CD4-positive, CD25-positive, alpha-beta regulatory T cell (primary cell): ENCODE measurements around the gene ERGIC1. TPM values are rescaled to one million over a fixed set of nuclear protein-coding genes. Genes with fewer than 3 reads are reported as not detected.

Experiments
- ATAC-seq, 2 donors: fragments of 150-1000 bp; cut with Tn5 transposase; one replicate each; pipeline ENCODE4 v1.10.0; 2021; ENCODE audit warnings: low read depth in 2 of 2, moderate number of reproducible peaks in 2 of 2, moderate library complexity in 1 of 2
- DNase-seq, 3 donors: peaks; one replicate each; pipeline versions ENCODE4 v3.0.0 to v3.0.0-alpha.2; 2012 to 2022; ENCODE audit warnings: mixed read lengths in 1 of 3
- H3K27ac ChIP-seq: one replicate; pipeline ENCODE4 v1.7.0; 2013; ENCODE audit warnings: mild to moderate bottlenecking, low read length; ENCODE audit not compliant: insufficient read depth, poor library complexity, severe bottlenecking
- H3K27me3 ChIP-seq: one replicate; pipeline ENCODE4 v1.7.0; 2013; ENCODE audit warnings: low read length; ENCODE audit not compliant: control insufficient read depth, insufficient read depth
- H3K36me3 ChIP-seq: one replicate; pipeline ENCODE4 v1.7.0; 2013; ENCODE audit warnings: mild to moderate bottlenecking, low read length, moderate library complexity; ENCODE audit not compliant: control insufficient read depth, insufficient read depth
- H3K4me1 ChIP-seq: 2 replicates; pipeline ENCODE4 v1.7.0; 2013; ENCODE audit warnings: mild to moderate bottlenecking, low read length; ENCODE audit not compliant: insufficient read depth, control insufficient read depth, poor library complexity, severe bottlenecking
- H3K4me3 ChIP-seq: one replicate; pipeline ENCODE4 v1.7.0; 2013; ENCODE audit warnings: low read depth, mild to moderate bottlenecking, low read length, moderate library complexity
- H3K9me3 ChIP-seq, 2 experiments: 1 replicate in 1 of 2; 2 replicates in 1 of 2; pipeline ENCODE4 v1.7.0; 2013; ENCODE audit warnings: low read length in 2 of 2, mild to moderate bottlenecking in 1 of 2, moderate library complexity in 1 of 2; ENCODE audit not compliant: control insufficient read depth in 2 of 2
- H3K27ac Mint-ChIP-seq, 3 donors: one replicate each; pipeline ENCODE4 v1.8.0; 2020 to 2022; ENCODE audit warnings: mild to moderate bottlenecking in 3 of 3, mixed read lengths in 3 of 3, moderate library complexity in 2 of 3
- H3K27me3 Mint-ChIP-seq: one replicate; pipeline ENCODE4 v1.8.0; 2022; ENCODE audit warnings: mild to moderate bottlenecking, mixed read lengths
- H3K36me3 Mint-ChIP-seq: one replicate; pipeline ENCODE4 v1.8.0; 2020; ENCODE audit warnings: mixed read lengths
- H3K4me1 Mint-ChIP-seq, 4 donors: one replicate each; pipeline ENCODE4 v1.8.0; 2020 to 2022; ENCODE audit warnings: mixed read lengths in 4 of 4, mild to moderate bottlenecking in 1 of 4
- H3K4me3 Mint-ChIP-seq, 4 donors: one replicate each; pipeline ENCODE4 v1.8.0; 2020 to 2022; ENCODE audit warnings: mild to moderate bottlenecking in 4 of 4, mixed read lengths in 4 of 4, moderate library complexity in 3 of 4
- H3K9me3 Mint-ChIP-seq, 7 donors: one replicate each; pipeline ENCODE4 v1.8.0; 2020 to 2022; ENCODE audit warnings: mixed read lengths in 7 of 7, mild to moderate bottlenecking in 3 of 7, moderate library complexity in 2 of 7
- polyA plus RNA-seq, 4 donors: library from polyadenylated mRNA; unstranded; fragments of 300-500 nt; fragmentation: Illumina TruSeq; gene quantifications; one replicate each; pipeline ENCODE4 v1.2.3, GENCODE V29; 2021
- total RNA-seq: library from RNA; stranded (reverse); gene quantifications from one replicate; pipeline ENCODE4 v1.2.3, GENCODE V29; 2022

The ERGIC1 gene
- total and polyA plus RNA-seq, 5 donors from 2014 or later = 15.7 to 58.4 (median 19.9) TPM

DNA sequence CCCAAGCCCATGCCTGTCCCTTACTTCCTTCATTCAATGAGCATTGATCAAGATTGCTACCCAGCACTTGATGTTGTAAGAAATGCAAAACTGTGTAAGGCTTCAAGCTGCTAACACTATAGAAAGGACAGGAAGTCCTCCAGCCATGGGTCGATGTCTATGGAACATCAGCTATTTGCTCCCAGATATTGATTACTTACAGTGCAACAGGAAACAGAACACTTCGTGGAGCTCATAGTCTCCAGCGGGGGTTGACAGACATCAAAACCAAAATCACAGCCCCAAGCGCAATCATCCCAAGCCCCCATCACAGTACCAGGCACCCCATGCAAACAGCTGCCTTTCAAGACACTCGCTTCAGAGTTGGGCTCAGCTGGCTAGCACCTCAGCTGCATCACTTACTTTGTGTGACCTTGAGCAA is 36.3 kb upstream of the ERGIC1 start:
- no peaks in the 10 kb centered on the region for H3K27me3 ChIP-seq

DNA sequence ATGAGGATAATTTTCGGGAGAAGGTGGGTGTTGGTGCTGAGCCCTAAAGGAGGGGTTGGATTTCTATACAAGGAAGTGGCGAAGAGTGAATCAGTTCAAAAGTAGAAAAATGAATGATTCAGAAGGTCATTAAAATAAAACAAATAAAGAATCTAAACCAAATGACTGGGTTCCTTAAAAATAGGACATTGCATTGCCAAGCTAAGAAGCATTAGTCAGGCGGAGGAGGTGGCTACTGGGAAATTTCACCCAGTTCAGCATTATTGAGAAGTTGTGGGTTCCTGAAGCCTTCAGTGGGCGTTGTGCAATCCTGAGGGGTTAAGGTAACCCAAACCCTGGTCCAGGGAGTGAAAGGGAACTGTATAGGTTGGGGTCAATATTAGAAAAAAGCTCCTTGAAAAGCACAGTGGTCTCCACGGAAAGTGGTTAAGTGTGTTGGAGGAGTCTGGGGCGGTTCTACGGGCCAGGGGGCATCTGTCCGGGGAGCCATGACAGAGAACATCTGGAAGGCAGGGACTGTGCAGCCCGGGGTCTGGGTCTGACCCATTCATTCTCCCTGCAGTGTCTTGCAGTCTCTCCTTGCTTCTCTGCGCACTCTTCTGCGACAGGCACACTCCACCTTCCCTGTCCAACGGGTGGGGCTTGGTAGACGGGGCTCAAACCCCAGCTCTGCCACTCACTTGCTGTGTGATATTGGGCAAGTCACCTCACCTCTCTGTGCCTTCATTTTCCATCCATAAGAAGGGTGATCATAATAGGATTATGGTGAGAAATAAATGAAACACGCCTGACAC is 35.4 kb upstream of the ERGIC1 start:
- H3K27me3 Mint-ChIP-seq = no peaks in the 10 kb centered on the region
- no peak for ATAC-seq
- H3K27ac Mint-ChIP-seq = peak overlapping the region in 1 of 3 donors; percentile 23
- no peaks in the 10 kb centered on the region for H3K36me3 ChIP-seq
- no peaks in the 10 kb centered on the region for H3K9me3 ChIP-seq
- peaks cover 4% of the 10 kb centered on the region for H3K4me1 ChIP-seq
- no peak for DNase-seq
- no peak overlapping the region for H3K4me3 Mint-ChIP-seq
- no peaks in the 10 kb centered on the region for H3K27me3 ChIP-seq
- H3K9me3 Mint-ChIP-seq = no peaks in the 10 kb centered on the region
- peaks cover 0 to 10% (median 5%) of the 10 kb centered on the region in 4 donors for H3K4me1 Mint-ChIP-seq
- H3K36me3 Mint-ChIP-seq = no peaks in the 10 kb centered on the region
- H3K27ac ChIP-seq = no peak overlapping the region
- H3K4me3 ChIP-seq = no peak overlapping the region

More for the DNA sequence above, 36.3 kb upstream of the ERGIC1 start:
- no peak overlapping the region for H3K27ac ChIP-seq
- Mint-ChIP-seq H3K36me3 (no peaks in the 10 kb centered on the region), H3K27ac (peak overlapping the region in 1 of 3 donors; percentile 65), H3K4me1 (peaks cover 0 to 10% (median 5%) of the 10 kb centered on the region in 4 donors), H3K4me3 (peak overlapping the region in 1 of 4 donors; percentile 6), H3K27me3 (no peaks in the 10 kb centered on the region), H3K9me3 (no peaks in the 10 kb centered on the region)
- DNase-seq (no peak), ATAC-seq (no peak)
- no peak overlapping the region for H3K4me3 ChIP-seq
- no peaks in the 10 kb centered on the region for H3K36me3 ChIP-seq
- H3K4me1 ChIP-seq = peaks cover 4% of the 10 kb centered on the region
- H3K9me3 ChIP-seq = no peaks in the 10 kb centered on the region

DNA sequence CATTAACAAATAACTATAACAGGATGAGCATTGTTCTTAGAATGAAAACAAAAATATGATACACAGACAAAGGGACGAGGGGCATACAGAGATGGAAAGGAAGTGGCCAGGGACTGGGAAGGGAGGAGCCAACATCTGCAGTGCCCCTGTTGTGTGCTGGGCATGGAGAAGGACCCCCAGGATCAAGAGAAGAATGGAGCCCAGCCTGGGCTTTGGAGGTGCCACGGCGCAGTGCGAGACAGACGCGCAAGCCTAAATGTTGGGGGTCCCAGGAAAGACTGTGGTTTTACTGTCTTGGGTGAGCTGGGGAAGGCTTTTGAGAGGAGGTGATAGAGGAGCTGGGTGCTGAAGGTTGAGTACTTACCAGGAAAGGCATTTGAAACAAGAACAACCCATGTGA is 34.6 kb upstream of the ERGIC1 start:
- H3K36me3 ChIP-seq = no peaks in the 10 kb centered on the region
- no peak for ATAC-seq
- H3K4me1 ChIP-seq = peaks cover 4% of the 10 kb centered on the region
- H3K27me3 ChIP-seq = no peaks in the 10 kb centered on the region
- H3K4me1 Mint-ChIP-seq = peaks cover 0 to 10% (median 5%) of the 10 kb centered on the region in 4 donors
- H3K4me3 ChIP-seq = no peak overlapping the region
- no peaks in the 10 kb centered on the region for H3K27me3 Mint-ChIP-seq
- H3K9me3 ChIP-seq = no peaks in the 10 kb centered on the region
- H3K9me3 Mint-ChIP-seq = no peaks in the 10 kb centered on the region
- peak overlapping the region in 1 of 3 donors; percentile 41 for H3K27ac Mint-ChIP-seq
- no peak for DNase-seq
- no peak overlapping the region for H3K4me3 Mint-ChIP-seq
- no peaks in the 10 kb centered on the region for H3K36me3 Mint-ChIP-seq
- H3K27ac ChIP-seq = no peak overlapping the region

DNA sequence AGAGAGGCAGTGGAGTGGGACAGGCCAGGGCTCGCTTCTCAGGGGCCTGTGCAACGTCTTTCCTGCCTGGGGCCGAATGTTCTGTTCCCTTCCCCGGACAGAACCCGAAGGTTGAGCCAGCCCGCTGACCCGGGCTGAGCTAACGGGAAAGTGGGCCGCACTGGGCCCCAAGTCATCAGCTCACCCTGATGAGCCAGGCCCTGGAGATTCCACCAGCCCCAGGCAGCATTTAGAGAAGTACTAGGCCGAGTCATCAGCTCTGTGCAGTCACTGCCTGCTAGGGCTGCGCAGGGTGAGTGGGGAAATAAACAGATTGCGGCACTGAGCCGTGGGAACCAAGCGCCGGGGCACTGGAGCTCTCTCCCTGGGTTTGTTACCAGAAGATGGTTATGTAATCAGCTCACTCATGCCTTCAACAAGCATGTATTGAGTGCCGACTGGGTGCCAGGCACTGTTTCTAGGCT is 33.9 kb upstream of the ERGIC1 start:
- H3K27me3 ChIP-seq = no peaks in the 10 kb centered on the region
- Mint-ChIP-seq H3K36me3 (no peaks in the 10 kb centered on the region), H3K27ac (peak overlapping the region in 1 of 3 donors; percentile 41), H3K4me3 (no peak overlapping the region), H3K27me3 (no peaks in the 10 kb centered on the region), H3K9me3 (no peaks in the 10 kb centered on the region), H3K4me1 (peaks cover 0 to 10% (median 8%) of the 10 kb centered on the region in 4 donors)
- H3K4me3 ChIP-seq = no peak overlapping the region
- no peaks in the 10 kb centered on the region for H3K36me3 ChIP-seq
- DNase-seq = no peak
- ATAC-seq = peak; percentile 21 to 50
- peaks cover 4% of the 10 kb centered on the region for H3K4me1 ChIP-seq
- no peak overlapping the region for H3K27ac ChIP-seq
- no peaks in the 10 kb centered on the region for H3K9me3 ChIP-seq

DNA sequence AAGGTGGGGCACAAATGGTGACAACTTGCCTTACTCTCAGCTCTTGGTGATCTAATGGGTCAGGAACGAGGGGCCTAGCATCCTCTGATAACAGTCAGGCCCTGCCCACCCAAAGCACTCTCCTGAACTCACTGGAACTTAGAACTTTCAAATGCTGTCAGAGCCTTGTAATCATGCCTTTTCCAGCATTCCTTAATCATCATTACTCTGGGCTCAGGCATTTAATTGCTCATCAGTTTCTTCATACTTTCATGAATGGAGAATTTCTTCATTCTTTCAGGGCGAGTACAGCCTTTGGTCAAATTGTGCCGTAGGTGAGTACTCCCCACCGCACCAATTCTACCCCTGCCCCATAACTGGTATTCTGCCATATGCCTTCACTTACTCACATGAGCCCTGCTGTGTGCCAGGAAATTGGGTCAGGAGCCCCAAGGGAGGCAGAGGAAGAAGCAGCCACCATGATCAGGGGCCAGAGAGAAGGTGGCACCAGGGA is 32.8 kb upstream of the ERGIC1 start:
- DNase-seq (no peak), ATAC-seq (no peak)
- Mint-ChIP-seq H3K4me1 (peaks cover 0 to 10% (median 8%) of the 10 kb centered on the region in 4 donors), H3K36me3 (no peaks in the 10 kb centered on the region), H3K4me3 (no peak overlapping the region), H3K27me3 (no peaks in the 10 kb centered on the region), H3K9me3 (no peaks in the 10 kb centered on the region), H3K27ac (peak overlapping the region in 2 of 3 donors; percentile 34 to 51)
- Histone ChIP-seq H3K36me3 (no peaks in the 10 kb centered on the region), H3K4me3 (no peak overlapping the region), H3K27me3 (no peaks in the 10 kb centered on the region), H3K27ac (no peak overlapping the region), H3K9me3 (no peaks in the 10 kb centered on the region), H3K4me1 (peaks cover 4% of the 10 kb centered on the region)

DNA sequence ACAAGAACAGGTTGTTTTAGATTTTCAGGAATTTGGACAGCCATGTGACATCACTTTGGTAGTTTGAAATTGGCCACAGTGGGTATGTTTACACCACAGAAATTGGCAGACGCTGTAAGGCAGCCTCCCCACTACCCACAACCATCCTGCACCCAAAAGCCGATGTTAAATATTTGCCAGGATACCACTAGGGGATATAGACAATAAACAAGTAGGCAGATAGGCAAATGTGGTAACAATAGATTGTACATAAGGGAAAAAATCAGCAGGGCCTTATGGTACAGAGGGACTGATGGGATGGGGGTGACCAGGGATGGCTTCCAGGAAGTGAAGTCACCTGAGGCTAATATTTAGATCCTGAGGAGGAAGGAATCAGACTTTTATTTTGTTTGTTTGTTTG is 31.9 kb upstream of the ERGIC1 start:
- Histone ChIP-seq H3K27ac (no peak overlapping the region), H3K27me3 (no peaks in the 10 kb centered on the region), H3K4me1 (peaks cover 8% of the 10 kb centered on the region), H3K4me3 (no peak overlapping the region), H3K36me3 (no peaks in the 10 kb centered on the region), H3K9me3 (no peaks in the 10 kb centered on the region)
- Mint-ChIP-seq H3K9me3 (no peaks in the 10 kb centered on the region), H3K27me3 (peaks cover under 1% of the 10 kb centered on the region), H3K4me3 (no peak overlapping the region), H3K4me1 (peaks cover 0 to 15% (median 12%) of the 10 kb centered on the region in 4 donors), H3K27ac (peak overlapping the region in 1 of 3 donors; percentile 36), H3K36me3 (no peaks in the 10 kb centered on the region)
- no peak for ATAC-seq
- no peak for DNase-seq

DNA sequence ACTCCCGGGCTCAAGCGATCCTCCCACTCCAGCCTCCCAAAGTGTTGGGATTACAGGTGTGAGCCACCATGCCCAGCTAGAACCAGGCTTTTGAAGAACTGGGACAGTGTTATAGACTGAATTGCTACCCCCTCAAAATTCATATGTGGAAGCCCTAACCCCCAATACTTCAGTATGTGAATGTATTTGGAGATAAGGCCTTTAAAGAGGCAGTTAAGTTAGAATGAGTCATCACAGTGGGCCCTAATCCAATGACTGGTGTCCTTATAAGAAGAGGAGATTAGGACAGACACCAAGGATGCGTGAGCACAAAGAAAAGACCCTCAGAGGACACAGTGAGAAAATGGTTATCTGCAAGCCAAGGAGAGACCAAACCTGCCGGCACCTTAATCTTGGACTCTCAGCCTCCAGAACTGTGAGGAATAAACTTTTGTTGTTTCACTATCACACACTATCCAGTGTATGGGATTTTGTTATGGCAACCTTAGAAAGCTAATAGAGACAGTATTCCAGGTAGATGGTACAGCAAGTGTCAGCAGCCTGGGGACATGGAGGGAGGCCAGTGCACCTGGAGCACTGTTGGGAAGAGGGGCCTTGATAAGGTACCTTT is 31.4 kb upstream of the ERGIC1 start:
- peaks cover 4% of the 10 kb centered on the region for H3K27me3 Mint-ChIP-seq
- Histone ChIP-seq H3K9me3 (no peaks in the 10 kb centered on the region), H3K27me3 (no peaks in the 10 kb centered on the region), H3K4me3 (no peak overlapping the region), H3K36me3 (no peaks in the 10 kb centered on the region), H3K27ac (no peak overlapping the region), H3K4me1 (peaks cover 13% of the 10 kb centered on the region)
- H3K27ac Mint-ChIP-seq = peak overlapping the region in 1 of 3 donors; percentile 21
- peaks cover 0 to 17% (median 16%) of the 10 kb centered on the region in 4 donors for H3K4me1 Mint-ChIP-seq
- ATAC-seq (no peak), DNase-seq (no peak)
- no peak overlapping the region for H3K4me3 Mint-ChIP-seq
- no peaks in the 10 kb centered on the region for H3K36me3 Mint-ChIP-seq
- no peaks in the 10 kb centered on the region for H3K9me3 Mint-ChIP-seq
